ENCODE results near the gene ZG16.
A peak's percentile ranks its signal among the peaks of the same experiment; 100 is the strongest.

The ZG16 gene

DNA sequence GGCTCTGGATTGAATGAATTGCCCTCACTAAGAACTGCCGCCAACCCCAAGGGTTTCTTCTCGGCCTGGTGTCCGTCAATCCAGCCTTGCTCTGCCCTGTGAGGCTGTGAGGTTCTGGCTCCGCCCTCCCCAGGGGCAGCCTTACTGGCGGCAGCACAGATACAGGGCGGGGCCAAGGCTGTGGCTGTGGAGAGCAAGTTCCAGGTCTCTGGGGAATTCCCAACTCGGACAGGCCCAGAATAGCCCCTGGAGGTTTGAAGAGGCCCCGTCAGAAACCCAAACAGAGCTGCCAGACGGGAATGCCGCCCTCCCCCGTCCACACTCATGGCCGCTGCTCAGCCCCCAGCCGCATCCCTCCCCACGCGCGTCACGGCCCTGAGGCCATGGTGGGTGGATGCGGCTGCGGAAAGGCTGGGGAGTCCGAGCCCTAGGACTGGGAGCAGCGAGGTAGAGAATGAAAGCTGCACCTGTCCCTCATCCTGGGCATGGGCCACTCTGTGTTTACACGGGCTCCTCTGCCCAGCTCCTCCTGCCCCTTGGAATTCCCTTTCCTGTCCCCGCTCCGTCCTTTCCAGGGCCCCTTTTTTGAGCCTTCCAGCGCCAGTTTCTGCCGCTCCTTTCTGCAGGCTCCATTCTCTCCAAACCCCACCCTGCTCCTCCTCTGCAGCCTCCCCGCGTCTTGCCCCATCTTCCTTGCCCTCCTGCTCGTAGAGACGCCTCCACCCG lies 33.3 kb downstream of the ZG16 start:
- H3K4me3 ChIP-seq (ENCODE audit: low read depth, low read length), result peak overlapping the region; percentile 61
- TF ChIP-seq, protein P1, sequence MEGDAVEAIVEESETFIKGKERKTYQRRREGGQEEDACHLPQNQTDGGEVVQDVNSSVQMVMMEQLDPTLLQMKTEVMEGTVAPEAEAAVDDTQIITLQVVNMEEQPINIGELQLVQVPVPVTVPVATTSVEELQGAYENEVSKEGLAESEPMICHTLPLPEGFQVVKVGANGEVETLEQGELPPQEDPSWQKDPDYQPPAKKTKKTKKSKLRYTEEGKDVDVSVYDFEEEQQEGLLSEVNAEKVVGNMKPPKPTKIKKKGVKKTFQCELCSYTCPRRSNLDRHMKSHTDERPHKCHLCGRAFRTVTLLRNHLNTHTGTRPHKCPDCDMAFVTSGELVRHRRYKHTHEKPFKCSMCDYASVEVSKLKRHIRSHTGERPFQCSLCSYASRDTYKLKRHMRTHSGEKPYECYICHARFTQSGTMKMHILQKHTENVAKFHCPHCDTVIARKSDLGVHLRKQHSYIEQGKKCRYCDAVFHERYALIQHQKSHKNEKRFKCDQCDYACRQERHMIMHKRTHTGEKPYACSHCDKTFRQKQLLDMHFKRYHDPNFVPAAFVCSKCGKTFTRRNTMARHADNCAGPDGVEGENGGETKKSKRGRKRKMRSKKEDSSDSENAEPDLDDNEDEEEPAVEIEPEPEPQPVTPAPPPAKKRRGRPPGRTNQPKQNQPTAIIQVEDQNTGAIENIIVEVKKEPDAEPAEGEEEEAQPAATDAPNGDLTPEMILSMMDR (IDR thresholded peaks at IDR 0.05; ENCODE audit: low read depth, low read length), result no peak
- in situ Hi-C loops (cut with HindIII; ENCODE audit: low sequenced_read_pairs), result no loop called here
- DNase-seq (ENCODE audit: low read depth, low spot score), result peak; percentile 96

DNA sequence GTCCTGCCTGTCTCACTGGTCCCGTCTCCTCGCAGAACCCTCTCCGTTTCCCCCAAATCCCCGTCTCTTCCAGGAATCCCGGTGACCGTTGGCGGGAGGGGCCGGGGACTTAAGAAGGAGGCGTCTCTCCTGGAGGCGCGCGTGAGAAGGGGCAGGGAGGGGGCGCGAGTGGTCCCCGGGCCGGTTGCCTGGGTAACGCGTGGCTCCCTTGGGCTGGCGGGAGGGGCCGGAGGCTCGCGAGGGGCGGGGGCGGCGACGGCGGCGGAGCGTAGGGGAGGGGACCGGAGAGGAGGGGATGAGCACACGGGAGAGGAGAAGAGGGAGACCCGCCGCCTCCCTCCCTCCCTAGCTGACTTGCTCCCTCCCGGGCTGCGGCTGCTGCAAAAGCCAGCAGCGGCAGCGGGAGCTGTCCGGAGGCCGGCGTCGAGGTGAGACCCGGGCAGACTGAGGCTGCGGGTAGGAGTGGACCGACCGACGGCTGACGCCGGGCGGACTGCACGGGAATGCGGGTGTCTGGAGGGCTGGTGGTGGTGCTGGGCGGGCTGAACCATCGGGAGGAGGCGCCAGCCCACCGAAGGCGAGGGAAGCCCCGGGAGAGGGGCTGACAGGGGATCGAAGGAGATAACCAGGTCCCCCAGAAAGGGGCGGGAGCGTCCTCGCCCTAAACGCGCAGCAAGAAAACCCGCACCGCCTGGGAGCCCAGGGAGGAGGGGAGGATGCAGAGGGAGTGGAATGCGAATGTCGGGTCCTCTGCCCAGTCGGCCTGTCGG lies 34.0 kb downstream of the ZG16 start, which contains the start of gene PRRT2:
TSS of gene PRRT2 (plus strand) at position 298 of the 770 bp plus-strand sequence. CDS start 862 bp downstream, outside the sequence.
- TF ChIP-seq, protein P1 (IDR thresholded peaks at IDR 0.05; ENCODE audit: low read depth, low read length), result no peak
- in situ Hi-C loops (cut with HindIII; ENCODE audit: low sequenced_read_pairs), result no loop called here

DNA sequence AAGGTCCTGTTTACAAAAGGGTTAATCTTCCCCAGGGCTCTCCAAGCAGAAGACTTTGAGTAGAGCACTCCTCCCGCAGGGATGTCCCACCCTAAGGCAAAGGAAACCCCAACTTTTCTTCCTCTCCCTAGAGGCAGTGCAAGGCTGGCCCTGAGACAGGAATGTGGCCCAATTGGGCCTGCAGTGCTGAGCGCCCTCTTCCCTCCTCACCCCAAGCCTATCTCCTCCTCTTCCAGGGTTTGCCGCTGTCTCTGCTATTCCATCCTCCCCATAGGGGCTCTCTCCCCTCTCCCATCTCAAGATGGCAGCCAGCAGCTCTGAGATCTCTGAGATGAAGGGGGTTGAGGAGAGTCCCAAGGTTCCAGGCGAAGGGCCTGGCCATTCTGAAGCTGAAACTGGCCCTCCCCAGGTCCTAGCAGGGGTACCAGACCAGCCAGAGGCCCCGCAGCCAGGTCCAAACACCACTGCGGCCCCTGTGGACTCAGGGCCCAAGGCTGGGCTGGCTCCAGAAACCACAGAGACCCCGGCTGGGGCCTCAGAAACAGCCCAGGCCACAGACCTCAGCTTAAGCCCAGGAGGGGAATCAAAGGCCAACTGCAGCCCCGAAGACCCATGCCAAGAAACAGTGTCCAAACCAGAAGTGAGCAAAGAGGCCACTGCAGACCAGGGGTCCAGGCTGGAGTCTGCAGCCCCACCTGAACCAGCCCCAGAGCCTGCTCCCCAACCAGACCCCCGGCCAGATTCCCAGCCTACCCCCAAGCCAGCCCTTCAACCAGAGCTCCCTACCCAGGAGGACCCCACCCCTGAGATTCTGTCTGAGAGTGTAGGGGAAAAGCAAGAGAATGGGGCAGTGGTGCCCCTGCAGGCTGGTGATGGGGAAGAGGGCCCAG lies 34.9 kb downstream of the ZG16 start:
- peak overlapping the region; percentile 61 for H3K4me3 ChIP-seq (ENCODE audit: low read depth, low read length)
- in situ Hi-C loops (cut with HindIII; ENCODE audit: low sequenced_read_pairs), result no loop called here

More for the DNA sequence above, 34.0 kb downstream of the ZG16 start, which contains the start of gene PRRT2:
- peak; percentile 54 for DNase-seq (ENCODE audit: low read depth, low spot score)
- peak within 1 kb of the TSS; percentile 61 for H3K4me3 ChIP-seq (ENCODE audit: low read depth, low read length)

DNA sequence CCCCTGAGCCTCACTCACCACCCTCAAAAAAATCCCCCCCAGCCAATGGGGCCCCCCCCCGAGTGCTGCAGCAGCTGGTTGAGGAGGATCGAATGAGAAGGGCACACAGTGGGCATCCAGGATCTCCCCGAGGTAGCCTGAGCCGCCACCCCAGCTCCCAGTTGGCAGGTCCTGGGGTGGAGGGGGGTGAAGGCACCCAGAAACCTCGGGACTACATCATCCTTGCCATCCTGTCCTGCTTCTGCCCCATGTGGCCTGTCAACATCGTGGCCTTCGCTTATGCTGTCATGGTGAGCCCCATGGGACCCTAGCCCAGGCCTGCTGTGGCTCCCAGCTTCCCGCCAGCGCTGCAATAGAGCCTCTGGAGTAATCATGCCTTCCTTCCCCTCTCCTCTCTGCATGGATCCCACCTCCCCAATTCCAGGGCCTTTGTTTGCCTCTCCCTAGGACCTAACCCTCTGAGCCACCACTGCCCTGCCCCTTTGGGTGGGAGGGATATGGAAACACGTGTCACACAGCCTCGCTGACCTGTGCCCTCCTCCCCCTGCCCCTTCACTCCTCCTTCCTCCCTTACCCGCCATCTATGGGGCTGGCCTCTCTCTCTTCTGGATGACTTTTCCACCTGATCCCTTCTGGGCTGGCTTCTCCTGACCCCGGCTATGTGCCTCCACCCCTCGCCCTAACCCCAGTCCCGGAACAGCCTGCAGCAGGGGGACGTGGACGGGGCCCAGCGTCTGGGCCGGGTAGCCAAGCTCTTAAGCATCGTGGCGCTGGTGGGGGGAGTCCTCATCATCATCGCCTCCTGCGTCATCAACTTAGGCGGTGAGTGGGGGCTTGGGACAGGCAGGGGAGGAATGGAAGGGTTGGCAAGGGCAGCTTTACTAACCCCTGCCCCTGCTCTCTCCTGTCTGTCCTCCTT lies 35.8 kb downstream of the ZG16 start:
- no peak overlapping the region for H3K4me3 ChIP-seq (ENCODE audit: low read depth, low read length)
- no peak for DNase-seq (ENCODE audit: low read depth, low spot score)
- TF ChIP-seq, protein P1 (IDR thresholded peaks at IDR 0.05; ENCODE audit: low read depth, low read length), result no peak
- in situ Hi-C loops (cut with HindIII; ENCODE audit: low sequenced_read_pairs), result no loop called here

More for the DNA sequence above, 34.9 kb downstream of the ZG16 start:
- TF ChIP-seq, protein P1 (IDR thresholded peaks at IDR 0.05; ENCODE audit: low read depth, low read length), result no peak
- DNase-seq (ENCODE audit: low read depth, low spot score), result no peak

DNA sequence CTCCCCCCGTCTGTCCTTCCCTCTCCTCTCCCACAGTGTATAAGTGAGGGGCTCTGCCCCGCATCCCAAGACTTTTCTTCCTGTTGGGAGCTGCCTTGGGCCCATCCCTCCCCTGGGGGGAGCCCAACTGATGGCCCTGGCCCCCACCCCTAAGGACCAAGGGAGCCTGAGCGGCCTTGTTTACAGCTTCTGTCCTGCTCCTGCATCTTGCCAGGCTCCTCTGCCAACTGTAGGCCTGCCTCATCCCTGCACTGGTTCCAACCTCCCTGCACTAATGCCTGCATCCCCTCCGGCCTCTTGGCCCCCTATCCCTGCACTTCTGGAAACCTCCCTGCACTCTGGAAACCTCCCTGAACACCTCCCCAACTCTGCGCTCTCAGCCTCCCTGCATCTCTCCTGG lies 36.5 kb downstream of the ZG16 start:
- in situ Hi-C loops (cut with HindIII; ENCODE audit: low sequenced_read_pairs), result no loop called here
- no peak overlapping the region for H3K4me3 ChIP-seq (ENCODE audit: low read depth, low read length)
- TF ChIP-seq, protein P1 (IDR thresholded peaks at IDR 0.05; ENCODE audit: low read depth, low read length), result no peak
- no peak for DNase-seq (ENCODE audit: low read depth, low spot score)
